ENCODE data around the gene GNB1.

GRCh38 chr1:1783320-1783719, 107.6 kb downstream of the GNB1 start:
- TF ChIP-seq SUZ12 (IDR thresholded peaks at IDR 0.05) (no peak), ELF4 (IDR thresholded peaks at IDR 0.05) (no peak), TARDBP (IDR thresholded peaks at IDR 0.05) (no peak), ARNT (IDR thresholded peaks at IDR 0.05) (no peak), FOXA1 (IDR thresholded peaks at IDR 0.05) (no peak), FOXM1 (IDR thresholded peaks at IDR 0.05; ENCODE audit: borderline replicate concordance) (no peak), NFRKB (IDR thresholded peaks at IDR 0.05) (no peak)
